ENCODE measurements around the gene KRT20.
"Not testable (repeated sequence)": the region's sequence is repeated elsewhere in the genome, so short reads cannot be mapped to it uniquely, and the experiment has no call there.

KRT20 gene

GRCh38 chr17:40895106-40895730, 10.2 kb upstream of the KRT20 start:
- no peak for DNase-seq

GRCh38 chr17:40888196-40888720, 3.2 kb upstream of the KRT20 start:
- DNase-seq = no peak

- DNase-seq = no peak
Observed at GRCh38 chr17:40886090-40886489, 1.0 kb upstream of the KRT20 start.

- no peak for DNase-seq
Observed at GRCh38 chr17:40883626-40884334, 1.3 kb downstream of the KRT20 start.

GRCh38 chr17:40883031-40883430, 2.0 kb downstream of the KRT20 start:
- no peak for DNase-seq

- no peak for DNase-seq
Observed at GRCh38 chr17:40879026-40879425, 6.0 kb downstream of the KRT20 start.

- DNase-seq = no peak
Observed at GRCh38 chr17:40878044-40878443, 7.0 kb downstream of the KRT20 start.

GRCh38 chr17:40873801-40874200, 11.2 kb downstream of the KRT20 start:
- no peak for DNase-seq

GRCh38 chr17:40873255-40873654, 11.8 kb downstream of the KRT20 start:
- DNase-seq = no peak

GRCh38 chr17:40872416-40872815, 12.6 kb downstream of the KRT20 start:
- no peak for DNase-seq

GRCh38 chr17:40871316-40871715, 13.7 kb downstream of the KRT20 start:
- DNase-seq = no peak

GRCh38 chr17:40870136-40870535, 14.9 kb downstream of the KRT20 start:
- DNase-seq = no peak

GRCh38 chr17:40866838-40867237, 18.2 kb downstream of the KRT20 start, which contains the start of gene KRT12:
Gene KRT12 (minus strand): TSS chr17:40867223. CDS start chr17:40867186, 37 bp downstream.
- DNase-seq = no peak

- DNase-seq = no peak
Observed at GRCh38 chr17:40864661-40865390, 20.2 kb downstream of the KRT20 start.

GRCh38 chr17:40862985-40863733, 21.9 kb downstream of the KRT20 start:
- DNase-seq = no peak

- DNase-seq = no peak
Observed at GRCh38 chr17:40859536-40859935, 25.5 kb downstream of the KRT20 start.

- not testable (repeated sequence) for DNase-seq
Observed at GRCh38 chr17:40858667-40859066, 26.4 kb downstream of the KRT20 start.

- DNase-seq = no peak
Observed at GRCh38 chr17:40857535-40857934, 27.5 kb downstream of the KRT20 start.

GRCh38 chr17:40854175-40854814, 30.7 kb downstream of the KRT20 start:
- DNase-seq = no peak

GRCh38 chr17:40852364-40852763, 32.7 kb downstream of the KRT20 start:
- no peak for DNase-seq

GRCh38 chr17:40850293-40850972, 34.6 kb downstream of the KRT20 start:
- no peak for DNase-seq

GRCh38 chr17:40849723-40850122, 35.3 kb downstream of the KRT20 start:
- no peak for DNase-seq

Data from NCI-H1105 treated with DMSO at 0.1 percent for 48 hours (cell line).